ENCODE measurements around the gene ZNF784.

The ZNF784 gene

GRCh38 chr19:55624109-55625003 is at the start of gene ZNF784:
Gene ZNF784, minus strand, starts transcription at chr19:55624566. Its CDS starts 5 bp downstream, at chr19:55624561.
- DNase-seq = peak; percentile 94 to 97 (median 96)

GRCh38 chr19:55673889-55674288 is 49.5 kb upstream of the ZNF784 start:
- DNase-seq = no peak

GRCh38 chr19:55673465-55673864 is 49.1 kb upstream of the ZNF784 start:
- no peak for DNase-seq

- DNase-seq = no peak
These were observed 48.1 kb upstream of the ZNF784 start for GRCh38 chr19:55672418-55672817.

GRCh38 chr19:55671054-55671378 is 46.6 kb upstream of the ZNF784 start:
- no peak for DNase-seq

GRCh38 chr19:55670280-55671053 is 46.1 kb upstream of the ZNF784 start:
- DNase-seq = peak in 2 of 3 experiments; percentile 13 to 19

- no peak for DNase-seq
These were observed 45.3 kb upstream of the ZNF784 start for GRCh38 chr19:55669418-55670279.

- no peak for DNase-seq
These were observed 44.4 kb upstream of the ZNF784 start for GRCh38 chr19:55668603-55669348.

- no peak for DNase-seq
These were observed 43.6 kb upstream of the ZNF784 start for GRCh38 chr19:55667958-55668357.

- no peak for DNase-seq
These were observed 43.1 kb upstream of the ZNF784 start for GRCh38 chr19:55667511-55667910.

- no peak for DNase-seq
These were observed 42.6 kb upstream of the ZNF784 start for GRCh38 chr19:55667006-55667381.

- no peak for DNase-seq
These were observed 42.1 kb upstream of the ZNF784 start for GRCh38 chr19:55666343-55667005.

GRCh38 chr19:55663846-55664536 is 39.6 kb upstream of the ZNF784 start:
- no peak for DNase-seq

- DNase-seq = no peak
These were observed 37.5 kb upstream of the ZNF784 start for GRCh38 chr19:55661826-55662225.

GRCh38 chr19:55660991-55661390 is 36.6 kb upstream of the ZNF784 start:
- DNase-seq = no peak

- no peak for DNase-seq
These were observed 36.0 kb upstream of the ZNF784 start for GRCh38 chr19:55660404-55660803.

- no peak for DNase-seq
These were observed 35.5 kb upstream of the ZNF784 start for GRCh38 chr19:55659822-55660221.

GRCh38 chr19:55658846-55659459 is 34.6 kb upstream of the ZNF784 start:
- no peak for DNase-seq

GRCh38 chr19:55656988-55657747 is 32.8 kb upstream of the ZNF784 start:
- no peak for DNase-seq

GRCh38 chr19:55656552-55656951 is 32.2 kb upstream of the ZNF784 start:
- DNase-seq = no peak
